Karpas-422 (cell line): ENCODE data around the gene LCE4A. TPM values are rescaled to one million over a fixed set of nuclear protein-coding genes. Genes with fewer than 3 reads are reported as not detected.

Experiments
- DNase-seq: peaks from one replicate; pipeline ENCODE4 v3.0.0-alpha.2; 2015
- H2AFZ ChIP-seq: fragments of 200-600 bp; sonication (generic); 2 replicates; pipeline ENCODE4 v1.6.1; 2014; ENCODE audit warnings: antibody characterized with exemption, low read length, mixed read lengths
- H3K27ac ChIP-seq: fragments of 200-600 bp; sonication (generic); 2 replicates; pipeline ENCODE4 v1.5.1; 2014; ENCODE audit warnings: mild to moderate bottlenecking, low read length, moderate library complexity
- H3K27me3 ChIP-seq: fragments of 200-600 bp; sonication (generic); 2 replicates; pipeline ENCODE4 v1.6.1; 2014; ENCODE audit warnings: low read length, mixed read lengths
- H3K36me3 ChIP-seq: fragments of 200-600 bp; sonication (generic); 2 replicates; pipeline ENCODE4 v1.6.1; 2014; ENCODE audit warnings: low read length, mixed read lengths; ENCODE audit not compliant: insufficient read depth
- H3K4me1 ChIP-seq: fragments of 200-600 bp; sonication (generic); 2 replicates; pipeline ENCODE4 v1.6.1; 2014; ENCODE audit warnings: mild to moderate bottlenecking, low read length, mixed read lengths
- H3K4me2 ChIP-seq: fragments of 200-600 bp; sonication (generic); 2 replicates; pipeline ENCODE4 v1.6.1; 2014; ENCODE audit warnings: low read length, low read depth, mild to moderate bottlenecking; ENCODE audit not compliant: poor library complexity, severe bottlenecking
- H3K4me3 ChIP-seq: fragments of 200-600 bp; sonication (generic); 2 replicates; pipeline ENCODE4 v1.5.1; 2014; ENCODE audit warnings: mild to moderate bottlenecking, antibody characterized with exemption, low read length, mixed read lengths
- H3K79me2 ChIP-seq: fragments of 200-600 bp; sonication (generic); 2 replicates; pipeline ENCODE4 v1.6.1; 2014; ENCODE audit warnings: mild to moderate bottlenecking, low read length, mixed read lengths
- H3K9ac ChIP-seq: fragments of 200-600 bp; sonication (generic); 2 replicates; pipeline ENCODE4 v1.6.0; 2014; ENCODE audit warnings: low read length
- H3K9me2 ChIP-seq: fragments of 200-600 bp; sonication (generic), shearing (Covaris generic); replicated peaks from 2 replicates; pipeline ENCODE4 v1.6.0; 2014; ENCODE audit warnings: mild to moderate bottlenecking, low read length, moderate library complexity; ENCODE audit not compliant: insufficient read depth
- H3K9me3 ChIP-seq: fragments of 300-700, 200-600 bp; sonication (generic); 2 replicates; pipeline ENCODE4 v1.6.1; 2014; ENCODE audit warnings: low read length, mixed read lengths
- H4K20me1 ChIP-seq: fragments of 200-600 bp; sonication (generic); 2 replicates; pipeline ENCODE4 v1.6.1; 2014; ENCODE audit warnings: mild to moderate bottlenecking, antibody characterized with exemption, low read length, low read depth; ENCODE audit not compliant: insufficient read depth
- total RNA-seq: library from RNA; depleted of rRNA; stranded (reverse); fragments of >200 nt; shearing (Covaris generic); gene quantifications from 2 replicates; pipeline ENCODE4 v1.2.3, GENCODE V29; 2014; ENCODE audit warnings: low replicate concordance

Gene LCE4A
- total RNA-seq, 1 experiment from 2014 or later = not detected

DNA sequence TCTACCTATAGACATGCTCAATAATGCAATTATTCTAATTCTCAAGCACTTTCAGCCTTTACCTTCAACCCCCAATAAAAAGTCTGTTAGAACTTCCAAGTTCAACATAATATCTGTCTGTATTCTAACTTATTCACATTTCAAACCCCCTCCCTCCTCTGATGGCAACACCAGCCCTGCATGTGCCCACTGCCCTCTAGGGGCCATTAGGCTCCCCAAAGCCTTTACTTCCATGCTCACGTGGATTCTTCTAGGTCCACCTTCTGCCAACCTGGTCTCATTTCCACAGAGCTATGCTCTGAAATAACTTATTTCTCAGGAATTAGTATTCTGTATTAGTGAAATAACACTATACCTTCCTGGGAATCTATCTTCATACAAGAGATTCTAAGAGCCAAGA, 27.7 kb downstream of the LCE4A start:
- H3K4me2 ChIP-seq = no peak overlapping the region
- H3K9me3 ChIP-seq = no peaks in the 10 kb centered on the region
- H3K4me3 ChIP-seq = no peak overlapping the region
- no peaks in the 10 kb centered on the region for H3K27me3 ChIP-seq
- H3K9ac ChIP-seq = no peak overlapping the region
- DNase-seq = peak; percentile 55
- H3K36me3 ChIP-seq = no peaks in the 10 kb centered on the region
- no peak overlapping the region for H3K27ac ChIP-seq
- no peak overlapping the region for H2AFZ ChIP-seq
- H3K79me2 ChIP-seq = no peaks in the 10 kb centered on the region
- no peaks in the 10 kb centered on the region for H3K9me2 ChIP-seq
- no peaks in the 10 kb centered on the region for H4K20me1 ChIP-seq
- no peaks in the 10 kb centered on the region for H3K4me1 ChIP-seq

DNA sequence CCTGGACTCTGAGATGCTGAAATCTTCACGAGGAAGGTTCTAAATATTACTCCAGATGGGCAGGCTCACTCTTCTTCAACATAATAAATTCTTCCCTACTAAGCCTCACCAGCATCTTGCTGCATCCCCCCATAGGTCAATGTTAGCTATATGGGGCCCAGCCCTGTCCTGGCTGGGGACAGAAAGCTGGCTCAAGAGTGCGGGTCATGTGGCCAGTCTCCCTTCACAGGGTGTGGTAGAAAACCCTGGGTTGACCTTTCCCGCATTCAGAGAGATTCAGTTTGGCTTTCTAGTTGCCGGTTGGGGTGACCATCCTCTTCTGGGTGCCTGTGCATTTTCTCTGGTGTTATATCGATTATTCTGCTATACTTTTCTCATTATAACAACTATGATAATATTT, 30.0 kb downstream of the LCE4A start:
- no peaks in the 10 kb centered on the region for H3K27me3 ChIP-seq
- no peak overlapping the region for H3K4me3 ChIP-seq
- no peak overlapping the region for H3K9ac ChIP-seq
- H3K27ac ChIP-seq = no peak overlapping the region
- H4K20me1 ChIP-seq = no peaks in the 10 kb centered on the region
- H3K4me2 ChIP-seq = no peak overlapping the region
- H3K4me1 ChIP-seq = no peaks in the 10 kb centered on the region
- no peaks in the 10 kb centered on the region for H3K79me2 ChIP-seq
- H3K9me2 ChIP-seq = no peaks in the 10 kb centered on the region
- no peaks in the 10 kb centered on the region for H3K9me3 ChIP-seq
- no peak overlapping the region for H2AFZ ChIP-seq
- DNase-seq = no peak
- no peaks in the 10 kb centered on the region for H3K36me3 ChIP-seq

GRCh38 chr1:152739841-152740240, 31.9 kb downstream of the LCE4A start:
- Histone ChIP-seq H3K4me2 (no peak overlapping the region), H3K27me3 (no peaks in the 10 kb centered on the region), H3K27ac (no peak overlapping the region), H3K4me1 (no peaks in the 10 kb centered on the region), H3K9me2 (no peaks in the 10 kb centered on the region), H3K9ac (no peak overlapping the region), H3K79me2 (no peaks in the 10 kb centered on the region), H2AFZ (no peak overlapping the region), H3K4me3 (no peak overlapping the region), H3K9me3 (no peaks in the 10 kb centered on the region), H4K20me1 (no peaks in the 10 kb centered on the region), H3K36me3 (no peaks in the 10 kb centered on the region)
- no peak for DNase-seq

DNA sequence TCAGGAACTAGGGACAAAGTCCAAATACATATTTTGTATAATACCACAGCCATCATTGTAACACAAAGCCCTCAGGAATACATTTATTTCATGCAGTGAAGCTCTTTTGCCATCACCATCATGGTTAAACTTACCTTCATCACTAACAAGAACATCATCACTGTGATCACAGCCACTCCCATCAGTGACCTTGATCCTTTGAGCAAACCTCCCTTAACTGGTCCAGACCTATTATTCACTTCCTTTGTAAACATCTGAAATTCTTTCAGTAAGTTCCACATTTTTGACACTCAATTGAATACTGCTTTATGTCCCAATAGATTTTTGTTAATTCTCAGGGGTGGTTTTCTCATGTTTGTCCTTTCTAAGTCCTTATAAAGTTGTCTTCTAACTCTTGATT, 33.7 kb downstream of the LCE4A start:
- Histone ChIP-seq H3K4me1 (no peaks in the 10 kb centered on the region), H3K27ac (no peak overlapping the region), H3K36me3 (no peaks in the 10 kb centered on the region), H3K79me2 (no peaks in the 10 kb centered on the region), H3K9me2 (no peaks in the 10 kb centered on the region), H3K27me3 (no peaks in the 10 kb centered on the region), H3K9me3 (no peaks in the 10 kb centered on the region), H3K4me2 (no peak overlapping the region), H2AFZ (no peak overlapping the region), H3K9ac (no peak overlapping the region), H4K20me1 (no peaks in the 10 kb centered on the region), H3K4me3 (no peak overlapping the region)
- DNase-seq = no peak

GRCh38 chr1:152743371-152744145, 35.6 kb downstream of the LCE4A start:
- H3K36me3 ChIP-seq = no peaks in the 10 kb centered on the region
- H3K4me1 ChIP-seq = no peaks in the 10 kb centered on the region
- no peaks in the 10 kb centered on the region for H3K79me2 ChIP-seq
- no peak for DNase-seq
- H3K9ac ChIP-seq = no peak overlapping the region
- no peak overlapping the region for H3K27ac ChIP-seq
- H3K4me2 ChIP-seq = no peak overlapping the region
- H3K27me3 ChIP-seq = no peaks in the 10 kb centered on the region
- no peak overlapping the region for H3K4me3 ChIP-seq
- no peaks in the 10 kb centered on the region for H3K9me3 ChIP-seq
- no peaks in the 10 kb centered on the region for H3K9me2 ChIP-seq
- H4K20me1 ChIP-seq = no peaks in the 10 kb centered on the region
- H2AFZ ChIP-seq = no peak overlapping the region

GRCh38 chr1:152745289-152745704, 37.3 kb downstream of the LCE4A start:
- DNase-seq = peak; percentile 59

GRCh38 chr1:152745765-152746444, 37.9 kb downstream of the LCE4A start:
- Histone ChIP-seq H3K27ac (no peak overlapping the region), H3K9ac (no peak overlapping the region), H3K4me2 (no peak overlapping the region), H2AFZ (no peak overlapping the region), H3K27me3 (no peaks in the 10 kb centered on the region), H3K79me2 (no peaks in the 10 kb centered on the region), H3K9me2 (no peaks in the 10 kb centered on the region), H3K36me3 (no peaks in the 10 kb centered on the region), H3K4me1 (no peaks in the 10 kb centered on the region), H3K4me3 (no peak overlapping the region), H3K9me3 (no peaks in the 10 kb centered on the region), H4K20me1 (no peaks in the 10 kb centered on the region)
- no peak for DNase-seq

More at GRCh38 chr1:152745289-152745704, 37.3 kb downstream of the LCE4A start:
- no peaks in the 10 kb centered on the region for H3K9me2 ChIP-seq
- no peaks in the 10 kb centered on the region for H3K79me2 ChIP-seq
- H3K9me3 ChIP-seq = no peaks in the 10 kb centered on the region
- H3K9ac ChIP-seq = no peak overlapping the region
- no peaks in the 10 kb centered on the region for H3K4me1 ChIP-seq
- no peaks in the 10 kb centered on the region for H3K36me3 ChIP-seq
- H4K20me1 ChIP-seq = no peaks in the 10 kb centered on the region
- no peak overlapping the region for H2AFZ ChIP-seq
- no peak overlapping the region for H3K4me2 ChIP-seq
- no peak overlapping the region for H3K27ac ChIP-seq
- H3K4me3 ChIP-seq = no peak overlapping the region
- H3K27me3 ChIP-seq = no peaks in the 10 kb centered on the region

DNA sequence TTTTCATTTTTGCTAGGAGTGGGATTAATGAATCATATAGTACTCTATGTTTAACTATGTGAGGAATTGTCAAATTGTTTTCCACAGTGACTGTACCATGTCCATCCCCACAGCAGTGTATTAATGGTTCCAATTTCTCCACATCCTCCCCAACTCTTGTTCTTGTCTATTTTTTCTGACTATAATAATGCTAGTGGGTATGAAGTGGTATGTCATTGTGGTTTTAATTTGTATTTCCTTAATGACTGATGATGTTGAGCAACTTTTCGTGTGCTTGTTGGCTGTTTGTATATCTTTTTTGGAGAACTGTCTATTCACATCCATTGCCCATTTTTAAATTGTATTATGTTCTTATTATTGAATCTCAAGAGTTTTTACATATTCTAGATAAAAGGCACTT, 39.9 kb downstream of the LCE4A start:
- Histone ChIP-seq H3K27ac (no peak overlapping the region), H3K4me2 (no peak overlapping the region), H3K27me3 (no peaks in the 10 kb centered on the region), H3K9ac (no peak overlapping the region), H3K79me2 (no peaks in the 10 kb centered on the region), H3K4me1 (no peaks in the 10 kb centered on the region), H4K20me1 (no peaks in the 10 kb centered on the region), H3K9me2 (no peaks in the 10 kb centered on the region), H2AFZ (no peak overlapping the region), H3K36me3 (no peaks in the 10 kb centered on the region), H3K9me3 (no peaks in the 10 kb centered on the region), H3K4me3 (no peak overlapping the region)
- no peak for DNase-seq
